Mesenchymal stem cell (in vitro differentiated cells and primary cell): ENCODE measurements around the gene AFF2.

Source experiments
- DNase-seq: peaks from one replicate; pipeline ENCODE4 v3.0.0-alpha.2; 2013
- H2AFZ ChIP-seq: one replicate; pipeline ENCODE4 v1.6.1; 2013; ENCODE audit warnings: low read depth, mild to moderate bottlenecking, control low read depth, inconsistent platforms, low read length, moderate library complexity
- H2AK5ac ChIP-seq: 2 replicates; pipeline ENCODE4 v1.6.1; 2013; ENCODE audit warnings: low read length, moderate library complexity, mild to moderate bottlenecking, inconsistent platforms; ENCODE audit not compliant: severe bottlenecking
- H2BK120ac ChIP-seq: one replicate; pipeline ENCODE4 v1.6.1; 2013; ENCODE audit warnings: low read depth, mild to moderate bottlenecking, inconsistent platforms, low read length, moderate library complexity
- H2BK12ac ChIP-seq, 2 experiments: one replicate each; pipeline ENCODE4 v1.6.1; 2013; ENCODE audit warnings: inconsistent platforms in 2 of 2, low read length in 2 of 2, mild to moderate bottlenecking in 2 of 2, moderate library complexity in 2 of 2, control low read depth in 1 of 2
- H2BK15ac ChIP-seq: one replicate; pipeline ENCODE4 v1.6.1; 2013; ENCODE audit warnings: mild to moderate bottlenecking, low read depth, inconsistent platforms; ENCODE audit not compliant: poor library complexity, severe bottlenecking
- H2BK5ac ChIP-seq: 2 replicates; pipeline ENCODE4 v1.6.1; 2013; ENCODE audit warnings: low read depth, mild to moderate bottlenecking, low read length, control low read depth, inconsistent platforms; ENCODE audit not compliant: poor library complexity, severe bottlenecking
- H3K14ac ChIP-seq, 2 experiments: one replicate each; pipeline ENCODE4 v1.6.1; 2013; ENCODE audit warnings: inconsistent platforms in 2 of 2, low read length in 2 of 2, control low read depth in 1 of 2, mild to moderate bottlenecking in 1 of 2, moderate library complexity in 1 of 2
- H3K18ac ChIP-seq, 2 experiments: one replicate each; pipeline ENCODE4 v1.6.1; 2013; ENCODE audit warnings: inconsistent platforms in 2 of 2, low read length in 2 of 2, control low read depth in 1 of 2, low read depth in 1 of 2, mild to moderate bottlenecking in 1 of 2
- H3K23ac ChIP-seq, 2 experiments: one replicate each; pipeline ENCODE4 v1.6.1; 2013; ENCODE audit warnings: inconsistent platforms in 2 of 2, low read length in 2 of 2, mild to moderate bottlenecking in 2 of 2, moderate library complexity in 2 of 2, control low read depth in 1 of 2
- H3K27ac ChIP-seq: 2 replicates; pipeline ENCODE4 v1.5.1; 2013; ENCODE audit warnings: mild to moderate bottlenecking, moderate library complexity, low read length, control low read depth, inconsistent platforms; ENCODE audit not compliant: poor library complexity, severe bottlenecking
- H3K27me3 ChIP-seq, 2 experiments: 2 replicates each; pipeline versions ENCODE4 v1.6.1 to v1.7.0; 2013; ENCODE audit warnings: low read length in 2 of 2, mild to moderate bottlenecking in 2 of 2, moderate library complexity in 2 of 2, control low read depth in 1 of 2, inconsistent platforms in 1 of 2; ENCODE audit not compliant: control insufficient read depth in 1 of 2, insufficient read depth in 1 of 2
- H3K36me3 ChIP-seq, 2 experiments: 2 replicates each; pipeline versions ENCODE4 v1.6.1 to v1.7.0; 2013; ENCODE audit warnings: low read length in 2 of 2, control low read depth in 1 of 2, inconsistent platforms in 1 of 2, low read depth in 1 of 2, mild to moderate bottlenecking in 1 of 2; ENCODE audit not compliant: insufficient read depth in 2 of 2, control insufficient read depth in 1 of 2
- H3K4ac ChIP-seq, 2 experiments: one replicate each; pipeline ENCODE4 v1.6.1; 2013; ENCODE audit warnings: inconsistent platforms in 2 of 2, low read length in 2 of 2, mild to moderate bottlenecking in 2 of 2, moderate library complexity in 2 of 2, control low read depth in 1 of 2, low read depth in 1 of 2
- H3K4me1 ChIP-seq: 2 replicates; pipeline ENCODE4 v1.6.1; 2013; ENCODE audit warnings: low read depth, low read length, control low read depth; ENCODE audit not compliant: control insufficient read depth, insufficient read depth
- H3K4me2 ChIP-seq: 2 replicates; pipeline ENCODE4 v1.6.1; 2013; ENCODE audit warnings: low read length, mild to moderate bottlenecking, inconsistent platforms; ENCODE audit not compliant: poor library complexity, severe bottlenecking
- H3K4me3 ChIP-seq, 2 experiments: 2 replicates each; pipeline versions ENCODE4 v1.5.1 to v1.7.0; 2013; ENCODE audit warnings: low read length in 2 of 2, mild to moderate bottlenecking in 2 of 2, control low read depth in 1 of 2, low read depth in 1 of 2; ENCODE audit not compliant: insufficient read depth in 1 of 2
- H3K79me1 ChIP-seq: replicated peaks from 2 replicates; pipeline ENCODE4 v1.6.1; 2013; ENCODE audit warnings: mild to moderate bottlenecking, control low read depth, low read length, inconsistent platforms; ENCODE audit not compliant: poor library complexity, severe bottlenecking
- H3K9ac ChIP-seq: 2 replicates; pipeline ENCODE4 v1.7.0; 2013; ENCODE audit warnings: mild to moderate bottlenecking, low read length, moderate library complexity
- H3K9me3 ChIP-seq: 2 replicates; pipeline ENCODE4 v1.7.0; 2013; ENCODE audit warnings: mild to moderate bottlenecking, low read length; ENCODE audit not compliant: control insufficient read depth
- H4K8ac ChIP-seq: one replicate; pipeline ENCODE4 v1.6.1; 2013; ENCODE audit warnings: inconsistent platforms, mild to moderate bottlenecking, low read length, moderate library complexity
- H4K91ac ChIP-seq: one replicate; pipeline ENCODE4 v1.6.1; 2013; ENCODE audit warnings: mild to moderate bottlenecking, low read length, inconsistent platforms
- WGBS: methylation state at CpG from one replicate; pipeline ENCODE4 v1.1.7; 2013; ENCODE audit warnings: mixed read lengths; 5-methylcytosine and 5-hydroxymethylcytosine counted together

AFF2 gene

DNA sequence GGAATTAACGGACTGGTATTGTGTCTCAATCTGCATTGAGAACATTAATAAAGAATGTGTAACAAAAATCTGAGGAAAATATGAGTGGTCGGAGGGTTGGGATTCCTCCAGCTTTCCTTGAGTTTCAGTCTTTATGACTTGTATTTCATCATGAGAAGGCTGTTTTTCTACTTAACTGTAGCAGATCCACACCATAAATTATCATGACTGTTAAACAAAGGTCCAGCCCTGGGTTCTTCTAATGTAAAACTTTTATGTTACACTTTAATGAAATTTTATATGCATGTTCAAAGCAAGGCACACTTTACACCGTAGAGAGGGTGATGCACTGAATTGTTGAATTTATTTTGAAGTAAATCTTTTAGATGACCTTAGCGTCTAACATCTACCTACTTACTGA, 7.0 kb downstream of the AFF2 start:
- H4K91ac ChIP-seq, result no peak overlapping the region
- no peaks in the 10 kb centered on the region for H3K36me3 ChIP-seq
- H3K27ac ChIP-seq, result no peak overlapping the region
- no peak overlapping the region for H3K14ac ChIP-seq
- no peak overlapping the region for H3K23ac ChIP-seq
- no peak overlapping the region for H2BK5ac ChIP-seq
- H3K79me1 ChIP-seq, result no peaks in the 10 kb centered on the region
- no peaks in the 10 kb centered on the region for H3K9me3 ChIP-seq
- no peak overlapping the region for H2BK12ac ChIP-seq
- H3K27me3 ChIP-seq, result peaks cover 12 to 14% of the 10 kb centered on the region in 2 experiments
- no peaks in the 10 kb centered on the region for H3K4me1 ChIP-seq
- H3K18ac ChIP-seq, result no peak overlapping the region
- 89% methylated on average over 1 of the region's 4 CpGs for WGBS
- H2AK5ac ChIP-seq, result no peak overlapping the region
- no peak overlapping the region for H3K4ac ChIP-seq
- no peak for DNase-seq
- no peak overlapping the region for H3K4me2 ChIP-seq
- H4K8ac ChIP-seq, result no peak overlapping the region
- H3K9ac ChIP-seq, result no peak overlapping the region
- H3K4me3 ChIP-seq, result no peak overlapping the region
- no peak overlapping the region for H2BK120ac ChIP-seq
- H2AFZ ChIP-seq, result no peak overlapping the region
- H2BK15ac ChIP-seq, result no peak overlapping the region

DNA sequence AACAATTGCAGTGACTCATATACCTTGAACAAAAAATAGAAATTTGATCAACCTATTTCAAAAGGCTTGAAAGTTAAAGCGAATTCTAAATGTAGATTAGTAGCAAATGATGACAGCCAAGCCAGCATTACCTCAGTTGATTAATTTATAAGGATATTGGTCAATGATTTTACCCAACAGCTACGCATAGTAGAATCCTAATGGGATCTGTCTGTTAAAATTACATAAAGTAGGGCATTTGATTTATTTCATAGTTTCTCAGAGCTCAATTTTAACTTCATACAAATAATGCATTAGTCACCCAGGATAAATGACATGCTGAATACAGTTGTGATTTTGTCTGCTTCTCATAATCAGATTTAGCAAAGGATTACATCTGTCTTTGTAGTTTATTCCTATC, 12.0 kb downstream of the AFF2 start:
- Histone ChIP-seq H4K91ac (no peak overlapping the region), H3K36me3 (no peaks in the 10 kb centered on the region), H3K18ac (no peak overlapping the region), H2BK120ac (no peak overlapping the region), H2BK15ac (no peak overlapping the region), H4K8ac (no peak overlapping the region), H3K27ac (no peak overlapping the region), H3K4me1 (no peaks in the 10 kb centered on the region), H3K9me3 (no peaks in the 10 kb centered on the region), H2AFZ (no peak overlapping the region), H2BK12ac (no peak overlapping the region), H3K27me3 (no peaks in the 10 kb centered on the region), H3K14ac (no peak overlapping the region), H3K23ac (no peak overlapping the region), H3K79me1 (no peaks in the 10 kb centered on the region), H3K4ac (no peak overlapping the region), H3K9ac (no peak overlapping the region), H3K4me3 (no peak overlapping the region), H2BK5ac (no peak overlapping the region), H3K4me2 (no peak overlapping the region), H2AK5ac (no peak overlapping the region)
- WGBS, result 40% methylated on average over 1 of the region's 2 CpGs
- DNase-seq, result no peak

DNA sequence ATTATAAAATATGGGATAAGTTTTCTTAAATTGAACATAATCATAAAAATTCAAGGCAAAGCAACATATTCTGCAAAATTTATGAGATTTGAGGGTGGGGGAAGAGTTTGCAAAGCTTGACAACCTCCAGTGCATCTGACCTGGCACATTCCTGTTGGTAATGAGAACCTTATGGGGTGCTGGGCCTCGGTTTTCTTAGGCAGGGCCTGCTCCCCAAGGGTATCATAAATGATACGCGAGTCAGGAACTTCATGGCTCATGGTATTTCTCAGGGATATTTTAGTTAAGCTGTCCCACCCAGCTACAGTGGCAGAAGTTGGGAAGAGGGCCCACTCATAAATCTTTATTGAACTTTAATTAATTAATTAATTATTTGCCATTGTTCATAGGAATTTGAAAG, 13.2 kb downstream of the AFF2 start:
- 57% methylated on average over 1 of the region's 3 CpGs for WGBS
- no peak overlapping the region for H3K4ac ChIP-seq
- H3K27me3 ChIP-seq, result no peaks in the 10 kb centered on the region
- no peak overlapping the region for H3K9ac ChIP-seq
- H2BK12ac ChIP-seq, result no peak overlapping the region
- no peaks in the 10 kb centered on the region for H3K4me1 ChIP-seq
- H3K4me2 ChIP-seq, result no peak overlapping the region
- no peak for DNase-seq
- no peak overlapping the region for H3K4me3 ChIP-seq
- no peak overlapping the region for H4K91ac ChIP-seq
- H3K9me3 ChIP-seq, result no peaks in the 10 kb centered on the region
- no peak overlapping the region for H2BK15ac ChIP-seq
- no peak overlapping the region for H3K27ac ChIP-seq
- H4K8ac ChIP-seq, result no peak overlapping the region
- H2BK5ac ChIP-seq, result no peak overlapping the region
- H3K23ac ChIP-seq, result no peak overlapping the region
- H3K18ac ChIP-seq, result no peak overlapping the region
- H3K36me3 ChIP-seq, result no peaks in the 10 kb centered on the region
- H2BK120ac ChIP-seq, result no peak overlapping the region
- H2AK5ac ChIP-seq, result no peak overlapping the region
- no peaks in the 10 kb centered on the region for H3K79me1 ChIP-seq
- H3K14ac ChIP-seq, result no peak overlapping the region
- no peak overlapping the region for H2AFZ ChIP-seq

DNA sequence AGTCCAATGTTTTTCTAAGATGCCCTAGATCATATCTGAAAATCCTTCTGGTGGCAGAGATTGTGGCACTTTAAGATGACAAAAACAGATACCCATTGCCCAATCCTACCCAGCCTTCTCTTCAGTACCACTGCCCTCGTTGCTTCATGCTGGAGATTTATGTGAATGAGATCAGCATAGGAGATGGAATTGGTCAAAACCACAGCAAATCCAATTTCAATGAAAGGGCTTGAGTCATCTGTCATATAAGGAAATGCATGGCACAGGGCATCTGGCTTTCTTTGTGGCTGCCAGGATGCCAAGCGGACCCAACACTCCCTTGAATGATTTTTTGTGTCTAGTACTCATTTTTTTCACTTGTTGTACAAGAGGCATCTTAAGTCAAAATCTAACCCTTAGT, 16.8 kb downstream of the AFF2 start:
- Histone ChIP-seq H3K4ac (no peak overlapping the region), H2BK120ac (no peak overlapping the region), H2AK5ac (no peak overlapping the region), H2BK12ac (no peak overlapping the region), H3K4me1 (no peaks in the 10 kb centered on the region), H3K27me3 (peaks cover 0 to 2% of the 10 kb centered on the region in 2 experiments), H3K9ac (no peak overlapping the region), H3K4me3 (no peak overlapping the region), H2BK5ac (no peak overlapping the region), H4K91ac (no peak overlapping the region), H3K18ac (no peak overlapping the region), H3K27ac (no peak overlapping the region), H3K36me3 (no peaks in the 10 kb centered on the region), H3K4me2 (no peak overlapping the region), H3K9me3 (no peaks in the 10 kb centered on the region), H3K14ac (no peak overlapping the region), H3K79me1 (no peaks in the 10 kb centered on the region), H3K23ac (no peak overlapping the region), H2BK15ac (no peak overlapping the region), H4K8ac (no peak overlapping the region), H2AFZ (no peak overlapping the region)
- 63% methylated on average over 1 of the region's 2 CpGs for WGBS
- DNase-seq, result no peak
